Suprapubic skin (tissue), 4 donors: Measurements from ENCODE around the gene FKBP2.

Experiments used
- CTCF ChIP-seq, 2 donors: fragments of 200-600 bp in 1 of 2; fragments of 450-650 bp in 1 of 2; sonication (generic) in 1 of 2; IDR thresholded peaks; one replicate each; pipeline ENCODE4 v1.5.1; 2016 to 2019; ENCODE audit warnings: antibody characterized with exemption in 2 of 2, mild to moderate bottlenecking in 1 of 2, moderate library complexity in 1 of 2
- EP300 ChIP-seq: sonication (generic); formaldehyde crosslinking; IDR thresholded peaks from one replicate; pipeline ENCODE4 v1.6.1; 2017; ENCODE audit warnings: antibody characterized with exemption
- POLR2A ChIP-seq, 2 donors: fragments of 450-650 bp; IDR thresholded peaks; one replicate each; pipeline ENCODE4 v1.6.1; 2017; ENCODE audit warnings: antibody characterized with exemption in 2 of 2, mild to moderate bottlenecking in 2 of 2, moderate library complexity in 2 of 2
- POLR2AphosphoS5 ChIP-seq, 3 donors: sonication (generic); formaldehyde crosslinking; IDR thresholded peaks; one replicate each; pipeline ENCODE4 v1.6.1; 2017; ENCODE audit warnings: antibody characterized with exemption in 3 of 3

GRCh38 chr11:64253043-64253442, 12.1 kb downstream of the FKBP2 start:
- no peak for TF ChIP-seq CTCF (IDR thresholded peaks at IDR 0.05)
- no peak for TF ChIP-seq POLR2A (IDR thresholded peaks at IDR 0.05)
- TF ChIP-seq POLR2AphosphoS5 (IDR thresholded peaks at IDR 0.05), result no peak
- no peak for TF ChIP-seq EP300
